Stimulated activated CD8-positive, alpha-beta memory T cell treated with anti-CD3 and anti-CD28 coated beads, Interleukin-4, amount 100 ng/mL, for 48 hours (primary cell): Measurements from ENCODE around the gene KLF2.
"Not testable (repeated sequence)": the region's sequence is repeated elsewhere in the genome, so short reads cannot be mapped to it uniquely, and the experiment has no call there.

Experiments used
- DNase-seq: peaks from one replicate; pipeline ENCODE4 v3.0.0-alpha.2; 2020

KLF2 gene

DNA sequence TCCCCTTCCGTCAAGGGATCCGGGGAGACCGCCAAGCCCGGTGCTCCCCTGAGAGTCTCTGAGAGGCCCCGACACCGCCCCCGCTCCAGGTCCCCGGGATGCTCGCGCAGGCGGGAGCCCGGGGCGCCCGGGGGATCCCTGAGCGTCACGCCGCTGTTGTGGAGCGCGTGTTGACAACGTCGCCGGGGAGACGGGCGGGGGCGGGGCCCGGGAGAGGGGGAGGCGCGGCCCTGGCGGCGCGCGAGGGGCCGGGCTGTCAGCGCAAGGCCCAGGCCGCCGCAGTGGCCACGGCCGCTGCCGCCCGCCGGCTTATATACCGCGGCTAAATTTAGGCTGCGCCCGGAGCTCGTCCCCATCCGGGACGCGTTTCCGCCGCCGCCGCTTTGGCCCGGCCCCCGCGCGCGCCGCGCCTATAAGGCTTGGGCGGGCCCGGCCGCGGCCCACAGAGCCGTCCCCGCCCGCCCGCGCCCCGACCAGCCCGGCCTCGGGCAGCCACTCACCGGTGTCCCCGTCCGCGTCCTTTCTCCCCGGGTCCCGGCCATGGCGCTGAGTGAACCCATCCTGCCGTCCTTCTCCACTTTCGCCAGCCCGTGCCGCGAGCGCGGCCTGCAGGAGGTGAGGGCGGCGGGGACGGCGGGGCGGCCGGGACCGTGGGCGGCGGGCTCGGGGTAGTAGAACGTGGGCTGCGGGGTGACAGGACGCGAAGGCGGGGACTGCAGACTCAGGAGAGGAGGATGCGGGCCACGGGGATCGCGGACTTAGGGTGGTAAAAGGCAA lies at the start of gene KLF2:
Gene KLF2, plus strand, starts transcription at position 443 of the 777 bp plus-strand sequence. Its CDS starts 98 bp downstream, at position 541.
- DNase-seq: peak; percentile 83

DNA sequence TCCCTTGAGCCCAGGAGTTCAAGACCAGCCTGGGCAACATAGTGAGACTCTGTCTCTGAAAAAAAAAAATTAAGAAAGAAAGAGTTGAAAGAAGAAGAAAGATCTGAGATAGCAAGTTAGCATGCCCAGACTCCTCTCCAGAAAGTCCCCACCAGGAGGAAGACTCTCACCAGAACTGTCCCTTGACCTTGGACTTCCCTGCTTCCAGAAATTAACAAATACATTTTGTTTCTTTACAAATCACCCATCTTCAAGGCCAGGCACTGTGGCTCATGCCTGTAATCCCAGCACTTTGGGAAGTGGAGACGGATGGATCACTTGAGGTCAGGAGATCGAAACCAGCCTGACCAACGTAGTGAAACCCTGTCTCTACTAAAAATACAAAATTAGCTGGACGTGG lies 44.3 kb upstream of the KLF2 start:
- DNase-seq: no peak

DNA sequence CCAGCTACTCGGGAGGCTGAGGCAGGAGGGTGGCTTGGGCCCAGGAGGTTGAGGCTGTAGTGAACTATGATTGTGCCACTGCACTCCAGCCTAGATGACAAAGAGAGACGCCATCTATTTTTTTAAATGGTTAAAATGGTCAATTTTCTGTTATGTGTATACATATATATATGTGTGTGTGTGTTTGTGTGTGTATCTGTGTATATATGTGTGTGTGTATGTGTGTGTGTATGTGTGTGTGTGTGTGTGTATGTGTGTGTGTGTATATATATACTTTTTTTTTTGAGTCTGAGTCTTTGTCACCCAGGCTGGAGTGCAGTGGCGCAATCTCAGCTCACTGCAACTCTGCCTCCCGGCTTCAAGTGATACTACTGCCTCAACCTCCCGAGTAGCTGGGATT lies 42.9 kb upstream of the KLF2 start:
- DNase-seq: no peak

DNA sequence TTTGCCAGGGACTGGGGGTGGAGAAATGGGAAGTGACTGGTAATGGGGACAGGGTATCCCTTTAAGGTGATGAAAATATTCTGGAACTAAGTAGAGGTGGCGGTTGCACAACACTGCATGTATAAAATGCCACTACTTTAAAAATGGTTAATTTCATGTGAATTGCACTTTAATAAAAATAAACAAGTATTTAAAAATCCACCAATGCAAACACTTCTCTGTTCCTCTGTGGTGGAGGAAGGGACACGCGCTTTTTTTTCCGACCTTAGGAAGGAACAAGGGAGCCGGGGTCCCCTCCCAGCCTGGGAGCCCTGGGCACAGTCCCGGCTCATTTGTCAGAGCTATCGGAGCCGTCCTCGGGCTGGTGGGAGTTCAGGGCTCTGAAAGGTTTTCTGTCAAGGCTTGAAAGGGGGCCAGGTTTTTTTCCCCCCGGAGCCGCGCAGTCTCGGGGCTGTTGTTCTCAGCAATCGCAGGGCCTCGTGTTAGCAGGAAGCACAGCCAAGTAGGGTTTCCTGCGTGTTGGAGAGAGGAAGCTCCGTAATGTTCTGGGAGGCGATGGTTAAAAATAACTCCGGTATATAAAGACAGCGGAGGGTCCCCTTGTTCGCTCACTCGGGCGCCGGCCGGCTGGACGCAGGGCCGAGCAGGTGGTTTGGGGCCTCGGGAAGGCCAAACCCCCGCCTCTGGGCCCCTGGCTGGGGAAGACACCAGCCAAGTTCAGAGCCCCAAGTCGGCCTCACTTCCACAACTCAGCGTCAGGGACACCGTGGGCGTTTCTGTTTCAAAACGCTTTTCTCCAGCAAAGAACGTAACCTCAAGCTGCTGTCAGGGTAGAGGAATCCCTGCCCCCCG lies 41.2 kb upstream of the KLF2 start:
- DNase-seq: peak; percentile 88

- no peak for DNase-seq
These were observed 40.1 kb upstream of the KLF2 start for GRCh38 chr19:16284505-16284904.

DNA sequence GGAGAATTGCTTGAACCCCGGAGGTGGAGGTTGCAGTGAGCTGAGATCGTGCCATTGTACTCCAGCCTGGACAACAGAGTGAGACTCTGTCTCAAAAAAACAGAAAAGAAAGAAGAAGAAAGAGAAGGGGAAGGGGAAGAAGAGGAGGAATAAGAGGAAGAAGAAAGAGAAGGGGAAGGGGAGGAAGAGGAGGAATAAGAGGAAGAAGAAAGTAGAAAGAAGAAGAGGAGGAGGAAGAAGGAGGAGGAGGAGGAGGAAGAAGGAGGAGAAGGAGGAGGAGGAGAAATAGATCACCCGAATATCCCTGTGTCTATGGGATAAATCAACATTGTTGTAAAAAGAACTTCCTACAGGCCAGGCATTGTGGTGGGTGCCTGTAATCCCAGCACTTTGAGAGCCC lies 39.5 kb upstream of the KLF2 start:
- DNase-seq: not testable (repeated sequence)

- DNase-seq: no peak
These were observed 38.7 kb upstream of the KLF2 start for GRCh38 chr19:16285769-16286498.

- DNase-seq: no peak
These were observed 36.1 kb upstream of the KLF2 start for GRCh38 chr19:16288544-16288943.

- no peak for DNase-seq
These were observed 35.0 kb upstream of the KLF2 start for GRCh38 chr19:16289594-16289993.

- DNase-seq: no peak
These were observed 33.9 kb upstream of the KLF2 start for GRCh38 chr19:16290692-16291091.

DNA sequence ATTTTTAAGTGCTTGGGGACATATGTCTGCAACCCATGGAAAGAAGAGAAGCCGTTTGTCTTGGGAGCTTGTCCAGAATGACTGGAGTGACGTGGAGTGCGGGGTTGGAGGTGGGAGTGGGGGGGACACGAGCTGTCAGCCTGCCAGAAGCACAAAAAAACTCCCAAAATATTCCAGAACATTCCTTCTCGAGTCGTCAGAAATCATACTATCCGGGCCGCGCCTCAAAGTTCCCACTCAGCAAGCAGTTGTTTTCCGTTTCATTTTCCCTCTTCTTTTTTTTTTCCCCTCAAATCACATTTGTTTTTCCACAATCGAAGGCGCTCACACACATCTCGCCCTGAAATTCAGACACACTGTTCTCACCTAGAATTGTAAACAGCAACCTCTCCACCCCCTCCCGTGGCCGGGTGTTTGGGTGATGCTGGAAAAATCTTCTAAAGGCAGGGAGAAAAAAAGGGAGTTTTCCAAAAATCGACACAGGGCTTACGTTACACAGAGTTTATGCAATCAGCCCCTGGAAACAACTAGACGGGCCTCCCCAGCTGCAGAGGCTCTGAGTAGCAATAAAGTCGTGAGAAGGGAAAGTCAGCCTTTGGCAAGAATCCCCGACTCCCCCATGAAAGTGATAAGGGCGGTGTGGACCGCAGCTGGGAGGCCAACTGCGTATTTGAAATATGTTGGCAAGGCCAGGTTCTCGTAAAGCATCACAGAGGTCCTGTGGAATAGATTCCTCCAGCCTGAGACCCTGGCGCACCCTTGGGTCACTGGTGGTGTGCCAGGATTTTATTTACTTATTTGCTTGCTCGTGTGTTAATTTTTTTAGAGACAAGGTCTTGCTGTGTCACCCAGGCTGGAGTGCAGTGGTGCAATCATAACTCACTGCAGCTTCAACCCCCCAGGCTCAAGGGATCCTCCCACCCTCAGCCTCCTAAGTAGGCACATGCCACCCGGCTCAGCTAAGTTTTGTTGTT lies 31.2 kb upstream of the KLF2 start:
- no peak for DNase-seq

GRCh38 chr19:16295057-16295456 lies 29.6 kb upstream of the KLF2 start:
- DNase-seq: no peak

DNA sequence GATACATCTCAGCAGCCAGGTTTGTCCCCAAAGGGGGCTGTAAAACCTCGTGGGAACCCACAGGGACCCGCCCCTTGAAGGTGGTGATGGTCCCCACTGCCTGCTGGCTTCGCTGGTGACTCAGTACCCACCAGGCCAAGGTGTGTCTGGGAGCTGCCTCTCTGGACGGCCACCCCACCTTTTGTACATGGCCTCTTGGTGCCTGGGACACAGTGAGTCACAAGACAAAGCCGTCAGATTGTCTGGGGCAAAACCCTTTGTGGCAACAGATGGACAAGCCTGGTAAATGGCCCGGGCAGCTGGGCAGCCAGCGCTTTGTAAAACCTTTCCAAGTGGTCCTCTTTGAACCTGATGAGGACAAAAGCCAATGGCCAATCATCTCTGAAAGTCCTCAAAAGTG lies 27.9 kb upstream of the KLF2 start:
- no peak for DNase-seq

DNA sequence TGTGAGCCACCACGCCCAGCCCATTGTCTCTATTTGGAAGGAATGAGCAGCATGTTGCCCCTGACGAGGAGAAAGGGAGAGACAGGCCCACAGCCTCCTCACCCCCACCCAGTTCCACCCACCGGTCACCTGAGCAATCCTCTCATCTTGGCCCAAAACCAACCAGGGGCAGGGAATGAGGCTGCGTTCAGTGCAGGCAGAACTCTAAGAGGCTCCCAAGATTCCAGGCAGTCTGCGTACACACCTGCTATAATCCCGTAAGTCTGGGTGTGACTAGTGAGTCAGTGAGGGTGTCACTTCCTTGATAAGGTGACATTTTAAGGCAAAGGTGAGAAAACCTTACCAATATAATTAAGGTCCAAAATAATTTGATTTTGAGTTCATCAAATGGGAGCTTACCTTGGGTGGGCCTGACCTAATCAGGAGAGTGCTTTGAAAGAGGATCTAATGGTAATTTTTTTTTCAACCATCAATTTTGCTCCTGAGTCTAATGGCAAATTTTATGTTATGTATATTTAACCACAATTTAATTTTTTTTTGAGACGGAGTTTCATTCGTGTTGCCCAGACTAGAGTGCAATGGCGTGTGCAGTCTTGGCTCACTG lies 26.9 kb upstream of the KLF2 start:
- DNase-seq: no peak

GRCh38 chr19:16298334-16298733 lies 26.3 kb upstream of the KLF2 start:
- no peak for DNase-seq

GRCh38 chr19:16301999-16302694 lies 22.5 kb upstream of the KLF2 start:
- no peak for DNase-seq

GRCh38 chr19:16303755-16304154 lies 20.9 kb upstream of the KLF2 start:
- DNase-seq: no peak

GRCh38 chr19:16304511-16304910 lies 20.1 kb upstream of the KLF2 start:
- DNase-seq: not testable (repeated sequence)

DNA sequence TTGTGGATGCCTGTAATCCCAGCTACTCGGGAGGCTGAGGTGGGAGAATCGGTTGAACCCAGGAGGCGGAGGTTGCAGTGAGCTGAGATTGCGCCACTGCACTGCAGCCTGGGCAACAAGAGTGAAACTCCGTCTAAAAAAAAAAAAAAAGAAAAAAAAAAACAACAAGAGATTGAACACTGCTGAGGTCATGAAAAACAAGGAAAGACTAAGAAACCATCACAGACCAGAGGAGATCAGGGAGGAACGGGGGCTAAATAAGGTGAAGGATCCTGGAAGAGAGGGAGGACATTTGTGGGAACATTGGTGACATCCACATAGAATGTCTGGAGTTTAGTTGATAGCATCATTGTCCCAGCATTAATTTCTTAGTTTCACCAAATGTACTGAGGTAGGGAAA lies 19.6 kb upstream of the KLF2 start:
- DNase-seq: not testable (repeated sequence)

DNA sequence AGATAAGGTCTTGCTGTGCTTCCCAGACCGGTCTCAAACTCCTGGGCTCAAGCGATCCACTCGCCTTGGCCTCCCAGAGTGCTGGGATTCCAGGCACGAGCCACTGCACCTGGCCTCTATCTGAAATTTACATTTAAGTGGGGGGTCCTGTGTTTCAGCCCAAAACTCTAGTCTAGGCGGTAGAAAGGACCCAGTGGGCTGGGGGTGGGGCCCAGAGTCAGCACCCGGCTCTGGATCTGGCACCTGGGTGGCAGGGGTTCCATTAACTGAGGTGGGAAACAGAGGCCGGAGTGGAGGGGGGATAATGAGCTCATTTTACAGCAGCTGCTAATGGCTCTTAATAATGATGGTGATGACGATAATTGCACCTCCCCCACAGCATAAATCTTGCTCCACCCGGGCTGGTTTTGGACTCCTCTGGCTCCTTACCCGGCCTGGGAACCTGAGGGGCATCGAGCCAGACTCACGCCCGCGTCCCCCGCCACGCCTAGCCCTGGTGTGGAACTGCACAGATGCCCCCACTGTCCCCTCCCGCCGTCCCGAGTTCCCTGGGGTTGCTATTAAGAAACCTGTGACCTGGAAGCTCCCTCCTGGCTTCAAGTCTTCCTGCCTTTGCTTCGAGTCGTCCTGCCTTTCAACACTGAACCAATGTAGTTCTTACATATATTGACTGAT lies 17.8 kb upstream of the KLF2 start:
- no peak for DNase-seq

GRCh38 chr19:16308081-16308480 lies 16.5 kb upstream of the KLF2 start:
- DNase-seq: no peak
